Umbilical cord (tissue), 2 donors: Measurements from ENCODE around the gene EXOC1L. TPM values are rescaled to one million over a fixed set of nuclear protein-coding genes. Genes with fewer than 3 reads are reported as not detected.

ENCODE experiments used
- DNase-seq: peaks from one replicate; pipeline ENCODE4 v3.0.0-alpha.2; 2015; ENCODE audit warnings: low spot score
- total RNA-seq: library from RNA; depleted of rRNA; stranded (reverse); fragments of >200 nt; gene quantifications from one replicate; pipeline ENCODE4 v1.2.3, GENCODE V29; 2014; ENCODE audit warnings: low replicate concordance; ENCODE audit not compliant: insufficient read depth

Gene EXOC1L
- total RNA-seq = not detected

GRCh38 chr4:55819634-55820033 lies at the start of gene EXOC1L:
EXOC1L (plus strand) TSS chr4:55819790; CDS start chr4:55820027, 237 bp downstream.
- peak; percentile 13 for DNase-seq

GRCh38 chr4:55770662-55771061 lies 48.9 kb upstream of the EXOC1L start:
- DNase-seq = no peak

- DNase-seq = no peak
Measured at GRCh38 chr4:55781341-55781740, 38.2 kb upstream of the EXOC1L start.

- no peak for DNase-seq
Measured at GRCh38 chr4:55781812-55782211, 37.8 kb upstream of the EXOC1L start.

- DNase-seq = no peak
Measured at GRCh38 chr4:55783584-55783983, 36.0 kb upstream of the EXOC1L start.

- no peak for DNase-seq
Measured at GRCh38 chr4:55784747-55785146, 34.8 kb upstream of the EXOC1L start.

- DNase-seq = no peak
Measured at GRCh38 chr4:55791666-55792065, 27.9 kb upstream of the EXOC1L start.

- DNase-seq = no peak
Measured at GRCh38 chr4:55793479-55793878, 26.1 kb upstream of the EXOC1L start.

- DNase-seq = no peak
Measured at GRCh38 chr4:55794053-55794452, 25.5 kb upstream of the EXOC1L start.

GRCh38 chr4:55795341-55795740 lies 24.2 kb upstream of the EXOC1L start:
- no peak for DNase-seq

GRCh38 chr4:55801498-55801897 lies 18.1 kb upstream of the EXOC1L start:
- DNase-seq = no peak

- DNase-seq = no peak
Measured at GRCh38 chr4:55807556-55807955, 12.0 kb upstream of the EXOC1L start.

GRCh38 chr4:55808186-55808585 lies 11.4 kb upstream of the EXOC1L start:
- no peak for DNase-seq

GRCh38 chr4:55808632-55809031 lies 11.0 kb upstream of the EXOC1L start:
- no peak for DNase-seq

GRCh38 chr4:55817691-55818090 lies 1.9 kb upstream of the EXOC1L start:
- DNase-seq = no peak

GRCh38 chr4:55820279-55820678 lies 689 bp downstream of the EXOC1L start:
- no peak for DNase-seq

GRCh38 chr4:55822329-55822728 lies 2.7 kb downstream of the EXOC1L start:
- DNase-seq = no peak

- DNase-seq = no peak
Measured at GRCh38 chr4:55824865-55825264, 5.3 kb downstream of the EXOC1L start.

GRCh38 chr4:55826986-55827385 lies 7.4 kb downstream of the EXOC1L start:
- no peak for DNase-seq

GRCh38 chr4:55827582-55827981 lies 8.0 kb downstream of the EXOC1L start:
- no peak for DNase-seq

- DNase-seq = peak; percentile 39
Measured at GRCh38 chr4:55830048-55830447, 10.5 kb downstream of the EXOC1L start.

- no peak for DNase-seq
Measured at GRCh38 chr4:55830716-55831115, 11.1 kb downstream of the EXOC1L start.

GRCh38 chr4:55834086-55834795 lies 14.7 kb downstream of the EXOC1L start:
- no peak for DNase-seq

- no peak for DNase-seq
Measured at GRCh38 chr4:55837903-55838302, 18.3 kb downstream of the EXOC1L start.
